ENCODE results near the gene KATNAL2. TPM values are rescaled to one million over a fixed set of nuclear protein-coding genes. Genes with fewer than 3 reads are reported as not detected.

Gene KATNAL2
- total and polyA plus RNA-seq, 10 of the 15 experiments (the other 5 are each of a cell fraction or from before 2014, with no cell fraction given): 0.20 to 2.4 (median 1.7) TPM

- no peak for TF ChIP-seq ZBTB33 (IDR thresholded peaks at IDR 0.05)
- TF ChIP-seq BRCA1 (IDR thresholded peaks at IDR 0.05; ENCODE audit: low read depth, low read length): no peak
- TF ChIP-seq SP1 (IDR thresholded peaks at IDR 0.05; ENCODE audit: low read depth, low read length): peak; percentile 18
Observed at GRCh38 chr18:47150029-47150823, 232.8 kb downstream of the KATNAL2 start, which contains the start of gene HDHD2 (continued).

GRCh38 chr18:47150824-47151366 lies 233.5 kb downstream of the KATNAL2 start:
- Histone ChIP-seq H3K4me2 (ENCODE audit: control insufficient read depth, insufficient read depth) (peak overlapping the region; percentile 65), H3K36me3 (ENCODE audit: control insufficient read depth in 2 of 2, insufficient read depth in 2 of 2, low read length in 1 of 2) (no peaks in the 10 kb centered on the region; a peak in 1 of 4 replicates), H3K4me1 (ENCODE audit: control insufficient read depth, insufficient read depth, low read length) (peaks cover 3% of the 10 kb centered on the region; the same call in 1 of the 2 replicates), H3K27me3 (replicated peaks in 1 of 2; ENCODE audit: control insufficient read depth in 2 of 2, insufficient read depth in 2 of 2, low read length in 1 of 2) (no peaks in the 10 kb centered on the region), H2AFZ (ENCODE audit: control insufficient read depth, low read depth, low read length) (peak overlapping the region; percentile 98), H3K79me2 (ENCODE audit: control insufficient read depth, insufficient read depth, low read length) (peaks cover 10% of the 10 kb centered on the region), H3K9ac (ENCODE audit: control insufficient read depth, insufficient read depth, low read length) (peak overlapping the region; percentile 90), H4K20me1 (ENCODE audit: control insufficient read depth, insufficient read depth) (no peaks in the 10 kb centered on the region), H3K4me3 (peak overlapping the region; percentile 72), H3K9me3 (replicated peaks; ENCODE audit: control insufficient read depth, insufficient read depth, low read length) (no peaks in the 10 kb centered on the region), H3K27ac (ENCODE audit: control insufficient read depth, insufficient read depth) (peak overlapping the region; percentile 84)
- ChIA-PET CTCF (interaction anchor here (1.1 to 2.2 kb wide), 5 partner anchors 9 to 97 kb away, joined by 3 to 7 read pairs (median 4); no protein-coding TSS in a partner anchor), RAD21 (ENCODE audit: unreplicated experiment) (interaction anchor here (1.5 kb wide), 1 partner anchor 30 kb away, joined by 4 read pairs; no protein-coding TSS in a partner anchor), SMC1A (ENCODE audit: uncharacterized antibody, unreplicated experiment) (interaction anchor here (0.6 to 2.2 kb wide), 10 partner anchors 10 to 719 kb away, joined by 3 to 8 read pairs (median 4); no protein-coding TSS in a partner anchor), POLR2A (interaction anchor here (0.5 to 2.7 kb wide), 4 partner anchors 14 to 230 kb away, joined by 3 to 25 read pairs (median 3); no protein-coding TSS in a partner anchor)
- in situ Hi-C loops (cut with MboI): no loop called here
- FAIRE-seq: no peak
- DNase-seq (ENCODE audit: low read depth, low spot score): no peak
- WGBS (ENCODE audit: insufficient coverage, insufficient replicate concordance, low lambda C conversion rate, missing lambda C conversion rate): 10% methylated on average over 13 of the region's 13 CpGs
- ATAC-seq: peak; percentile 17
- BruUV-seq (replicated peaks): TSS peak; percentile 98
- intact Hi-C loops (cut with micrococcal nuclease; ENCODE audit: unreplicated experiment): no loop called here
- TF ChIP-seq FOXM1 (IDR thresholded peaks at IDR 0.05; ENCODE audit: low read depth, low read length): no peak
- no peak for TF ChIP-seq MEF2A (IDR thresholded peaks at IDR 0.05; ENCODE audit: insufficient read depth, low read depth, low read length)
- no peak for TF ChIP-seq CHD4 (IDR thresholded peaks at IDR 0.05)
- no peak for TF ChIP-seq HSF1 (IDR thresholded peaks at IDR 0.05; ENCODE audit: low read depth, low read length)
- no peak for TF ChIP-seq ZBED1 (IDR thresholded peaks at IDR 0.05; ENCODE audit: borderline replicate concordance)
- TF ChIP-seq JUNB (IDR thresholded peaks at IDR 0.05): no peak
- TF ChIP-seq SMC3 (IDR thresholded peaks at IDR 0.05; ENCODE audit: borderline replicate concordance, low read length): no peak
- no peak for TF ChIP-seq IRF5 (IDR thresholded peaks at IDR 0.05; ENCODE audit: borderline replicate concordance)
- TF ChIP-seq ZBTB33 (IDR thresholded peaks at IDR 0.05): no peak
- no peak for TF ChIP-seq ETV6 (conservative IDR thresholded peaks at IDR 0.05 in 1 of 2, IDR thresholded peaks at IDR 0.05 in 1 of 2; ENCODE audit: borderline replicate concordance in 1 of 2, low read depth in 1 of 2)
- TF ChIP-seq ZZZ3 (IDR thresholded peaks at IDR 0.05; ENCODE audit: control insufficient read depth, insufficient read length, low read depth): no peak
- no peak for TF ChIP-seq HCFC1 (IDR thresholded peaks at IDR 0.05; ENCODE audit: low read length)
